GDM1 (cell line): ENCODE results near the gene TEX29.

Experiments
- DNase-seq: peaks from one replicate; lab custom pipeline; 2025; lab: John Stamatoyannopoulos, UW

The TEX29 gene

DNA sequence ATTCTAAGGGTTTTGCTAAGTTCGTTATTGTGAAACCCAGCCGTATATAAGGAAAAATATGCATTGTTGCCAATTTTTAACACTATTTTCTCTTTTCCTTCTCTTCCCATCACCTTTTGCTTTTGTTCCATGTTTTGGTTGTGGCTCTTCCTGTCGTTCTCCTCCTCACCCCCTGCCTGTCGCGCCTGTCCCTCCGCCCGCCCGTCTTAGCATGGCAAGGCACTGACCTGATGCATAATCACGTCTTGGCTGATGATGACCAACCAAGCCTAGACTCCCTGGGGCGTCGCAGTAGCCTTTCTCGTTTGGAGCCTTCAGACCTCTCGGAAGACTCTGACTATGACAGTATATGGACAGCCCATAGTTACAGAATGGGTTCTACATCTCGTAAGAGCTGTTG lies 28.5 kb upstream of the TEX29 start:
- DNase-seq = no peak

DNA sequence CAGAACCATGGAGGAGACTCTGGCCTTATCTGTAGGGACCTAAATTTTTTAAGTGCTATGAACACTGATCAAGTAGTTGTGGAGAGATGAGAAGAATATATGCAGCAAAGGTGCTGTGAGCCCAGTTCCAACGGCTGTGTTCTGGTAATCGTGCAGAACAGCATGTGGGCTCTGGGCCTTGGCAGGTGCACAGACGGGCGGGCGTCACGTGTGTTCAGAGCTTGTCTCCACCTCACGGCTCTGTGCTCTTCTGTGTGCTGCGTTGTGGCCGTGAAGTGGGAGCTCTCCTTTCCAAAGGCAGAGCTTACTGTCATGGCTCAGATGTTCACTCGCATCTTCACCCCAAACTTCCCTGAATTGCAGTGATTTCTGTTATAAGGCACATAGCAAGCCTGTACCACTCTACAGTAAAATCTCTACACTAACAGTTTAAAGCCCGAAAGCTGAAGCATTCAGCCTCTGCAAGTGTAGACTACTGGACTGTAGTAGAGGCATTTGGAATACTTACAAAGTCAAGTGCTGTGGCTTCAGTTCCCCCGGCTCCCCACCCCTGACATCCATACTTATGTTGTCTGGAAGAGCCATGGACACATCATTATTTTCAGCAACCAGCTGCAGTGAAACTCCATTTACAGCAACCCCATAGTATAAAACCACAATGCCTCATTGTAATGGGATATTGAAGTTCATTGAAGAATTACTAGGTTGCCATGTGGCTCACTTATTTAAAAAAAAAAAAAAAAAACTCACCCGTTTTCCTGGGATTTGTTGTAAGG lies 27.5 kb upstream of the TEX29 start:
- no peak for DNase-seq

DNA sequence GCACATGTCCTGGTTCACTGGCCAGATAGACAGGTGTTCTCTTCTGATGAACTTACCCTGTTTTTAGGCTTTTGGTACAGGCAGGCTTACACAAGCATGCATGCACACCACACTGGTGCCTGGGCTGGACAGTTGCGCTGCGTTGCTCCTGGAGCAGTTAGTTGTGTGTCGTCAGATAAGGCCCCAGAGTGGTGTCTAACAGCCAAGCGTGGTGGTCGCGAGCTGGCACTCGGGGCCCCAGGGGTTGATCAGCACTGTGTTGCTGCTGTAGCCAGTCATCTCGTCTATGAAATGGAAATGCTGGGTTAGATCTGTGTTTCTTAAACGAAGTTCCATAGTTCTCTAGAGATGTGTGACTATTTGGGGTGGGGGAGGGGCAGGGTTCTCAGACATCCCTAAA lies 24.6 kb upstream of the TEX29 start:
- DNase-seq = no peak

DNA sequence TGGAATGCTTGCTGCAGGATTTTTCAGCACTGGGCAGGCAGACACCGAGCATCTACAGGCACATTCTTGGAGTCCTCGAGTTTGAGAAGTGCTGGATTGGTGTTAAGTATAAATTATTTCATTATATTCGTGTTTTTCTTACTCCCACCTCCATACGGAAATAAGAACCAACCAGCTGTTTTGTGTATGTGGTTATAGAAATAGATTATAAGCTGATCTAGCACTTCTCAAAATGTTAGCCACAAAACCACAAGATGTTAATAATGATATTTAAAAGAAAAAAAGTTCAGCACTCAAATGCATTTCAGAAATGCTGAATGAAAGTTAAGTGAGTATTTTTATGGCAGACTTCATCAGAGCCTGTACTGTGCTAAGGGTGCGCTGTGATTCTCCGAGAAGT lies 24.0 kb upstream of the TEX29 start:
- DNase-seq = no peak

DNA sequence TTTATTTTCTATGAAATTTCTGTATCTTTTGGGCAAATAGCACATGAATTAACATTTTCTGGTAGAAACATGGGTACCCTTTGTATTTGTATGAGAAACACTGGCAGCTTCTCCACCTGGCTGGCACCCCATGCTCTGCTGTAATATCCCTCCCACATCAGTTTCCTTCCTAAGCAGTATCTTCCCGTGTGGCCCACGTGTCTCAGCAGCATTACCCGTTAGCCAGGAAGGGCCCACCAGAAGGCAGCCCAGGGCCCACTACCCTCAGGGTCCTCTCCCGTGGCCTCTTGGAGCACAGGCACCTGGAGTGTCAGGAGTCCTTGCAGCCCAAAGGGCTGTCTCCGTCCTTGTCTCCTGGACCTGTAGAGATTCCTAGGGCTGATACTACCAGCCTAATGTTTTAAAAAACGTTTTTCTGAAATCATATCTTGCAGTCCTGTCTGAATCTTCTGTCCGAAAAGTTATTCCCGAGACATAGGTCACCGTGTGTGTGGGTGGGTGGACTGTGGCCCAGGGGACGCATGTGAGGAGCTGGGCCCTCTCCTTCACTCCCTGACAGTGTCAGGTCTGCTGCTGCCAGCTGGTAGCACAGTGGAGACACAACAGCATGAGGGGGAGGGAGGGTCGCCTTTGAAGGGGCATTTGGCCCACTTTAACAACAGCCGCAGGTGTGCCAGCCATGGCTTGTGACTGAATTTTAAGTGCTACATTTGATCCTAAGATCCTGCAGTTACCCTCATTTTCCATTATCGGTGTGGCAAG lies 22.0 kb upstream of the TEX29 start:
- no peak for DNase-seq

DNA sequence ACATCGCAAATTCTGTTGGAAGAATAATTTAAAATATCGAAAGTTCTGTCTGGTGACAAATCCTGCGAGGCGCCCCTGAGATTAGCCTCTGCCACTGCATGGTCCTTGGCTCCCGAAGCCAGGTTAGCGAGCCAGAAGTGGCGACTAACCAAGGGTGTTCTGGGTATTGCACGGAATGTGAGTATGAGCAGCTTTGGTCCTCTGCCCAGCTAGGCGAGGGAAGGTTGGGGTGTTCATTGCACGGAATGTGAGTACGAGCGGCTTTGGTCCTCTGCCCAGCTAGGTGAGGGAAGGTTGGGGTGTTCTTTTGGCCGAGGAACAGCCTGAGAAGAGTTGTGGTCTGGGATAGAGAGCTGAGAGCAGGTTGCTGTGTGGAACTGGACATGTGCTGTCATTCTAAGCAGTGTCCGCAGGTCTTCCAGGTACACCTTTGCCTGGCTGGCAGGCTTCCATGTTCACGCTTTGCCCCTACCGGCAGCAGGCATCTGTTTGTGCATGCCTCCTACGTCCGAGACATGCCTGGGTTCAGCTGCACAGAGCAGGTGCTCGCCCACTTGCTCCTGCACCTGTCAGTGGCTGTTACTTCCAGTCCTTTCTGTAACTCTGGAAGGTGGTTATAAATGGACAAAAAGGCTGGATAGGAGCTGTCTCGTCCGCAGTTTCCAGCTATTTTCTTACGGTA lies 18.3 kb upstream of the TEX29 start:
- DNase-seq = no peak

DNA sequence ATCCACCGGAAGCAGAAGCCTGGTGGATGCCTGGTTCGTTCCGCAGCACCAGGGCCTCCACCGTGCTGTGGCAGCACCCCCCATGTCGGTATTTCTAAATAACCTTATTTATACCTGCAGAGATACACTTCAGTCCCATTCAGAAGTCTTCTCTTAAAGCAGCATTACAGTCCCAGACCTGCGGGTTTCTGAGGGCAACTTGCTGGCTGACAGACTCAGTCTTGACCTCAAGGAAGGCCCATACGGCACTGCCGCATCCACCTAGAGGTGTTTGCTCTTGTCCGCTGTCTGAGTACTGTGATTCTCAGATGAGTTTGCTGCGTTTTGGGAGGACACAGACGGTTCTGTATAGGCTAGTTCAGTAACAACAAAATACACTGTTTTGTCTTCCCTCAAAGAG lies 16.9 kb upstream of the TEX29 start:
- no peak for DNase-seq

DNA sequence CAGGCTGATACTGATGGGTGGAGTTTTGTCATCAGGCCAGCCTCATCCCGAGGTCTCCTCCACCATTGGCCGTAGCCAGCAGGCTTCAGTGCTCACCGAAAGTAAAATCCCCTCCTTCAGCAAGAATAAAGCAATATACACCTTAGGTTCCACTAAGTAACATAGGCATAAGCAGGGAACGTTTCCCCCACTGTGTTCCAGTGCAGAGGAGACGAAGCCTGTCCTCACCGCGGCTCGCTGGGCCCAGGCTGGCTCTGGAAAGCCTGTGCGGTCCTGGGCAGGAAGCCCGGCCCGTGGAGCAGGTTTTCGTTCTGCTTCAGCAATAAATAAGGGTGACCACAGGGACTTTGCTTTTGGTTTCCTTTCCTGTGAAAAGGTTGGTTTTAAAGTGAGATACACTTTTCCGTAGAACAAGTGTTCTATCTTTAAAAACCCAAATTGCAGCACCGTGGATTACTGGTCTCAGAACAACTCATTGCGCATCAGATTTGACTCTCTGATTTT lies 16.3 kb upstream of the TEX29 start:
- no peak for DNase-seq

DNA sequence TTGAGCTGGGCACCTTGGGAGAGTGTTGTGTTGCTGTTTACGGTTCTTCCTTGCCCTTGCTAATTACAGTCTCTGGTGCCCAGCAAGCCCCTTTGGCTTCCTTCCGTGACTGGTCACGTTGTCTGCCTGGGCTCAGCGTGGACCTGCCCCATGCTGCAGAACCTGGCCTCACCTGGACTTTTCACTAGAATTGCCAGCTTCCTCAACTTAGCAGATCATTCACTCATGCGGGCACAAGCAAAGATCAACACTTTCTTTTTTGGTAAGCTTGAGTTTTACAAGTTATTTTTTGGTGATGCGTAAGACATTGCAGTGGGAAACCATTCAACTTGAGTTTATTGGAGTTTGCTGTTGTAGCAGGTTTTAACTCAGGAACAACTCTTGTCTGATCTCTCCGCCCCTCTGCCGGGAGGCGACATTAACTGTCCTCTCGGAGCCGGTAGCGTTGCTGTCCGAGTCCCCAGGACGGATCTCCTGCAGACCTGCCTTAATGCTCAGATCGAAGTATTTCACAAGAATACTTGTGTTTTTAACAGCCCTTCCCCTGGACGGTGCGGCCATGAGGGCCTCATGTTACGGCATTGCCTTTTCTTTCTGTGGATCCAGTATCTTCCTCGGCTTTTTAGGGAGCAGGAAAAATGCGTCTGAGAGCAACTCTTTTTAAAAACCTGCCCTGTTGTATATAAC lies 15.7 kb upstream of the TEX29 start:
- DNase-seq = no peak

DNA sequence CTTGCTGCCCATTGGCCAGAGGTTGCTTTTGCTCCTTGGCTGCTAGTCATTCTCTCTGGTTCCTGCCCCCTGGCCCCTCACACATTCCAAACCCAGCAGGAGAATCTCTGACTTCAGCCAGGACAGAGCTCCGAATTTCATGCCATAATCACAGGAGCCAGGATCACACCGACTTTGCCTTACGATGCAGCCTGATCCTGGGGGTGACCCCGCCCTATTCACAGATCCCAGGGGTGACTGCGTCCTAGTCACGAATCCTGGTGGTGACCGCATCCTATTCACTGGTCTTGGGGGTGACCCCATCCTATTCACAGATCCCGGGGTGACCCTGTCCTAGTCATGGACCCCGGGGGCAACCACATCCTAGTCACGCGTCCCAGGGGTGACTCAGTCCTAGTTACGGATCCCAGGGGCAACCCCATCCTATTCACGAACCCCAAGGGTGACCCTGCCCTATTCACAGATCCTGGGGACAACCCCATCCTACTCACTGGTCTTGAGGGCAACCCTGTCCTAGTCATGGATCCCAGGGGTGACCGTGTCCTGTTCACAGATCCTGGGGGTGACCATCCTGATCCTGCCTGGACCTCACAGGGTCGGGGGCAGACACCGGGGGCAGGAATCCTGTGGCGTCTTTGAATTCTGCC lies 7.4 kb upstream of the TEX29 start:
- no peak for DNase-seq

DNA sequence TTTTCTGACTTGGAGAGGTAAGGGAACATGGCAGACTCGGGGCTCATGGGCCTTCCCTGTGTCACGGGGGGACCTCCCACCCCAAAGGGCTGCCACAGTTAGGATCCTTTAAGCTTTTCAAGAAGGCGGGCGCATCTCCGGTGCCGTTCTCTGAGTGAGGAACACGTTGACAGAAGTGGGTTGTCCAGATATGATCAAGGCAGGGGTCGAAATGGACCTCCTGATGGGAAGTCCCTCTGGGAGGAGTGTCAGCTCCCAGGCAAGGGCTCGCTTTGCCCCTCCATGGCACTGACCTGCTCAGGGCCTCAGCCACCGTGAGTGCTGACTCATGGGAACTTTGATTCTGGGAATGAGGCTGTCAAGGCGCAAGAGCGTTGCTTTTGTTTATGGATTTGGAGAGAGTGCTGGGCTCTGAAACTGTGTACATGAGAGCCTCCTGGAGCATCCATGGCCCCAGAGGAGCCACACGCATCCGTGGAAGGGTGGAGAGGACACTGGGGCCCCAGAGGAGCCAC lies 6.5 kb upstream of the TEX29 start:
- DNase-seq = no peak

DNA sequence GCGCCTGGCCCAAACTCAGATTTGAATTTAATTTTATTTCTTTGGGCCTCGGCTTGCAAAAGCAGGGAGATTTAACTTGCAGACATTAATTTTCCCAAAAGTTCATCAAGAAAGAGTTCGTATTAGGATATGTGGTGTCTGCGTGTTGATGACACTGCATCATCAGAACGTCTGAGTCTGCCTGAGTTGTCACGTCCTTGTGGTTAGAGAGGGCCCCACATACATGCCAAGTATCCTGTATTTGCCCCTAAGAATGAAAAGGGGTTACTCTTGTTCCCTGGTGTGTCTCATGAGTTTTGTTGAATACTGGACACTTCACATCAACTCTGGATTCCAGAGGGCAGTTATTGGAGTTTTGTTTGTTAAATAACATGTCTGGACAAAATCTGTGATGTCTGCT lies 5.6 kb upstream of the TEX29 start:
- no peak for DNase-seq

DNA sequence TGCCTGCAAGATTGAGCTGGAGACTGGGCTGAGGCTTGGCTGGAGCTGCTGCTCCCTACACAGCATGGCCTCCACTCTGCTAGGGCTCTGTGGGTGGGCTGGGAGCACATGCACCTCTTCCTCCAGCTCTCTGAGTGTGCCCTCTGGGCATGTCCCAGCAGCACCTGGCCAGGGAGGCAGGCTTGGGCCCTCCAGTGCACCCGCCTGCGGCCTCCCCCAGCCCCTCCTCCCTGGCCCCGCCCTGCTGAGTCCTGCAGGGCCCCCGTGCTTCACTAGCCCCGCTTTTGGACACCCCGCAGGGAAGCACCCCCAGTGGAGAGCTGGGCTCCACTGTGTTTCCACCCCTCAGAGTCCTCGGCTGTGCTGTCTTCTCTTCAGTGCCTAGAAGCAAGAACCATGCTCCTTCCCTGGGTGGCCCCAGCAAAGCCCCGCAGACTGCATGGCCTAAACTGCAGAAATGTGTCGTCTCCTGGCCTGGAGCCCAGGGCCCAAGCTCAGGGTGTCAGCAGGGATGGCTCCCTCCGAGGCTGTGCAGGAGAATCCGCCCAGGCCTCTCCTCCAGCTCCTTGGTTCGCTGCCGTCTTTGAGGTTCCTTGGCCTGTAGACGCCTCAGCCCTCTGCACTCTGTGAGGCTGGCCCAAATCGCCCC lies 5.0 kb upstream of the TEX29 start:
- no peak for DNase-seq

DNA sequence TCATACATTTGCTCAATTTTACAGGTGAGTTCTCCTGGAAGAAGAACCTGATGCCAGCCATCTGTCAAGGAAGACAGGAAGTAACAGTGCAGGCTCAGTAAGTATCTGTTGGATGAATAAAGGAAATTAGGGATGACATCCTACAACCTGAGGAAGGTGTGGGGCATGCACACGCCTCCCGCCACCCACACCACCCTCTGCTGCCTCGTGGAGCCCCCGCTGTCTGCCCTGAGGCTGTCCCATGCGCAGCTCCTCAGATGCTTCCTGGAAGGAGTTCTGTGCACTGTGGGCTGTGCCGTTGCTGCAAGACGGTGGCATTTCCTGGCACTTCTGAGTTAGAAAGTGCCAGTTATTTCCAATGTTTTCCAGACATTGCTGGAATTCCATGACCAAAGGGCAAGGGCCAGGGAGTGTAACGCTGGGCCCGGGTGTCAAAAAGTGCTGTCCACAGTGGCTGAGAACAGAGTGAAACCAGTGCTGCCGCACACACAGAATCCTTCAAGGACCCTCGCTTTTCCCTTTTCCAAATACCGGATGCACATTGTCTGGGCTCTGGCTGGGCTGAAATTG lies 4.2 kb upstream of the TEX29 start:
- DNase-seq = no peak

DNA sequence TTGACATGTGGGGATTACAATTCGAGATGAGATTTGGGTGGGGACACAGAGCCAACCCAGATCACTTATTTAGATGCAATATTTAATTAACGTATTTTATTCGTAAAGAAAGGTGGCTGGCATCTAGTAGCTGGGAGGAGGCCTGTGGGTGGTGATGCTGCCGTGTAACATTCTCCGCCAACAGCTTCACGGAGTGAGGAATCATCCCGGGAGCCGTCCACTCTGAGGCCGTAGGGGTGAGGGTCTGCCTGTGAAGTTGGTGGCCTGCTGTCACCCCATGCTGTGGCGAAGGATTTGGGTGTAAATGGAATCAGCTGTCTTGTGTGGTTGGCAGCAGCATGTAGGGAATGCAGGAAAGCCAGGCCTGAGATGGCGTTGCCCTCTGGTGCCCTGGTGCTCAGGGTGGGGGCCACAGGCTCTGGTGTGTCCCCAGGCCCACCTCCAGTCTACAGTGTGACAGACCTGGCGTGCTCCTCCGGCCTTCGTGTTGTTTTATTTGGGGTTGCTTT lies 3.3 kb upstream of the TEX29 start:
- DNase-seq = no peak

DNA sequence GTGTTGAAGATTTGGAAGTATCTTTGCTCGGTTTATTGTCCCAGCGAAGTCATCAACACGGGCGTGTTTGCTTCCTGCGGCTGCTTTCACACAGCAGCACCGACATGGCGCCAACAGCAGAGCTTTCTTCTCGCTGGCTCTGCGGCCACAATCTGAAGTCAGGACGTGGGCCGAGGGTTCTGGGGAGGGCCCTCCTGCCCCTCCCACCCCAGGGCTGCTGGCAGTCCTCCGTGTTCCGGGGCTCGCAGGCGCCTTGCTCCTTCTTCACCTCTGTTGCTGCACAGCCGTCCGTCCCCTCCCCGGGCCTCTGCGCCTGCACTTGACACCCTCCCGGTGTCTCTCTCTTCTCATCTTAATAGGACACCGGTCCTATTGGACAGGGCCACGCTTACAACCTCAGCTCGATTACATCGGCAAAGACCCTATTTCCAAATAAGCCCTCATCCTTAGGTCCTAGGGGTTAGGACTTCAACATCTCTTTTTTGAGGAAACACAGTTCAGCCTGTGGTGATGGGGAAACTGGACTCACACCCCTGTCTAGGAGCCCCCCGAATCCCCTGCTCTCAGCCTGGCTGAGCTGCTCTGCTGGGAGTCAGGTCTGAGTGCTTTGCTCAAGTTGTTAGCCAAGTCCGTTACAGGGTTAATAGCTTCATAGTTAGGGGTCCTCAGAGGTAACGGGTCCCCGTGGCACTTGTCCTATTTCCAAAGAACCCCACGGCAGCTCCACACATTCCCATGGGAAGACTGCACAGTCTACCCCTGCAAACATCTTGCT lies 2.7 kb upstream of the TEX29 start:
- no peak for DNase-seq

DNA sequence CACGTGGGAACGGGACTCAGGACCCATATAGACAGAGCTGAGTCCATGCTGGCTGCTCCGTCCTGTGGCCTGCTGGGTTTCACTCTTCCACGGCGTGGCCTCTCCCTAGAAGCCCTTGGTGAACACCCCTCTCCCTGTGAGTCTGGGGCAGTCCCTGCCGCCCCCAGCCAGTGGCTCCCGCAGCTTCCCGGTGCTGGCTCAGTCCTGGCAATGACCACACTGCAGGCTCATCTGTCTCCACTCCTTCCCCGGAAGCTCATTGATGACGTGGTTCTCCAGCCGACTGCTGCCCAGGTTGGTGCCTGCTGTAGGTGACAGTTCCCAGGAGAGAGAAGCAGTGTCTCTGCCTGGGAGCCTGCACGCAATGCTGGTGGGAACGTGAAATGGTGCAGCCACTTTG lies 2.1 kb upstream of the TEX29 start:
- DNase-seq = no peak

DNA sequence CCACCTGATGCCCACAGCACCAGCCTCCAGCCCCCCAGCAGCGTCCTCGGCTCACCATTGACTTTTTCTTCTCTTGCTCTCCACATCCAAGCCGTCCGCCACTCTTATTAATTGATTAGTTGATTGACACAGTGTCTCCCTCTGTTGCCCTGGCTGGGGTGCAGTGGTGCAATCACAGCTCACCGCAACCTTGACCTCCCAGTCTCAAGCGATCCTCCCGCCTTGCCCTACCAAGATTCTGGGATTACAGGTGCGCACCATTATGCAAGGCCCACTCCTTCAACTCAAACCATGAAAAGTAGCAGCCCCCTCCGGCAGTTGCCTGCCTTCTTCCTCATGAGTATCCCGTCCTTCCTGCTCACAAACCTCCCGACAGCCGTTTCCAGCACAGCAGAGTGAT lies 921 bp upstream of the TEX29 start:
- no peak for DNase-seq

DNA sequence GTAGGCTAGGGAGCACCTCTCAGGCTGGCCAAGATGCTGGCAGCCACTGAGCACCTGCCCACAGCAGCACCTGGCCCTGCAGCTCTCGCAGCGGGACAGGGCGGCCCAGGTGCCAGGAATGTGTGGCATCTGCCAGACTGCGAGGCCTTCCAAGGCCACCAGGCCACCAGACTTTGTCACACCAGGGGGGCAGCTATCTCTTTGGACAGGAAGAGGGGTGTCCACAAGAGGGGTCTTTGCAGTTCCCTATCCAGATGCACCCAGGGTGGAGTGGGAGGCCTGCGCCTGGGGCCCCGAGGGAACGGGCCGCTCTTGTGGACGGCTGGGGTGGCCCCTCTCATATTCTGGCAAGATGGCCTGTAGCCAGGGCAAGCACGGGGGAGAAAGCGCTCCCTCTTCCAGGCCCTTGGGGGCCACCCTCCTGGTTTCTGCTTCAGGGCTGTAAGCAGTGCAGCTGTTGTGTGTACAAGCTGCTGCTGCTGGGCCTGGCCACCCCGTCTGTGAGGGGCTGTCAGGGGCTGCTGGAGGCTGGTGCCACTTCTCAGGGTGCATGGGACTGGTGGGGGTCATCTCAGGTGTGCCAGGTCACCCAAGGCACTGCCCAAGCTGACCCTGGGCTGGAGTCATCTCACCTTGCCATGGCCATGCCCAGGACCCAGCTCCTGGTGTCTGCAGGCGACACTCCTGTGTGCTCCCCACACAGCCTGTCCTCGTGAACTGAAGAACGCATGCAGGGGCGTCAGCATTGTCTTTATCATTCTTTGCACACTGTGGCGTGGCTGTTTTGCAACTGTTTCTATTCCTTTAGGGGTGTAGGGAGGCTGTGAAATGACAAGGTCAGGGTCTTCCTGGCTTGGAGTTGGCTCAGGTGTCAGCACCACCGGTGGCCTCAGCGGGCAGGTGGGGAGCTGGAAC lies 1.8 kb downstream of the TEX29 start:
- no peak for DNase-seq
